Mesendoderm (in vitro differentiated cells): ENCODE results near the gene PKDREJ.

Source experiments
- DNase-seq: peaks from one replicate; pipeline ENCODE4 v3.0.0; 2013
- H2AK5ac ChIP-seq: 2 replicates; pipeline ENCODE4 v1.6.1; 2013; ENCODE audit warnings: low read length, inconsistent platforms
- H2BK120ac ChIP-seq: 2 replicates; pipeline ENCODE4 v1.6.1; 2013; ENCODE audit warnings: low read depth, mild to moderate bottlenecking, low read length, moderate library complexity, mixed read lengths
- H2BK15ac ChIP-seq: replicated peaks from 2 replicates; pipeline ENCODE4 v1.6.1; 2013; ENCODE audit warnings: low read depth, mild to moderate bottlenecking, moderate library complexity
- H2BK5ac ChIP-seq: 2 replicates; pipeline ENCODE4 v1.6.1; 2013; ENCODE audit warnings: low read length, inconsistent platforms
- H3K18ac ChIP-seq: 2 replicates; pipeline ENCODE4 v1.6.1; 2013; ENCODE audit warnings: mild to moderate bottlenecking, low read length, mixed read lengths
- H3K23ac ChIP-seq: one replicate; pipeline ENCODE4 v1.6.1; 2013; ENCODE audit warnings: low read length
- H3K27ac ChIP-seq: 2 replicates; pipeline ENCODE4 v1.5.1; 2013; ENCODE audit warnings: low read depth, mild to moderate bottlenecking, inconsistent platforms, low read length, moderate library complexity
- H3K27me3 ChIP-seq: 2 replicates; pipeline ENCODE4 v1.6.1; 2013; ENCODE audit warnings: low read length, control low read depth, mild to moderate bottlenecking, inconsistent platforms; ENCODE audit not compliant: insufficient read depth, poor library complexity
- H3K36me3 ChIP-seq: 2 replicates; pipeline ENCODE4 v1.6.1; 2013; ENCODE audit warnings: low read length, inconsistent platforms; ENCODE audit not compliant: control insufficient read depth, insufficient read depth
- H3K4ac ChIP-seq: one replicate; pipeline ENCODE4 v1.6.1; 2013; ENCODE audit warnings: low read depth, mild to moderate bottlenecking, low read length, moderate library complexity
- H3K4me1 ChIP-seq: 2 replicates; pipeline ENCODE4 v1.6.1; 2013; ENCODE audit warnings: low read depth, low read length, inconsistent platforms; ENCODE audit not compliant: control insufficient read depth
- H3K4me2 ChIP-seq: 2 replicates; pipeline ENCODE4 v1.6.1; 2013; ENCODE audit warnings: low read length
- H3K4me3 ChIP-seq: 2 replicates; pipeline ENCODE4 v1.5.1; 2013; ENCODE audit warnings: mild to moderate bottlenecking, low read length
- H3K56ac ChIP-seq: one replicate; pipeline ENCODE4 v1.6.1; 2013; ENCODE audit warnings: low read length
- H3K79me1 ChIP-seq: 2 replicates; pipeline ENCODE4 v1.6.1; 2013; ENCODE audit warnings: low read length, inconsistent platforms
- H3K79me2 ChIP-seq: 2 replicates; pipeline ENCODE4 v1.6.1; 2013; ENCODE audit warnings: mild to moderate bottlenecking, low read length; ENCODE audit not compliant: control insufficient read depth, insufficient read depth
- H3K9ac ChIP-seq: 2 replicates; pipeline ENCODE4 v1.6.1; 2013; ENCODE audit warnings: low read length, inconsistent platforms
- H4K5ac ChIP-seq: one replicate; pipeline ENCODE4 v1.6.1; 2013; ENCODE audit warnings: low read length
- H4K8ac ChIP-seq: one replicate; pipeline ENCODE4 v1.6.1; 2013; ENCODE audit warnings: low read depth, mild to moderate bottlenecking, control low read depth, low read length, moderate library complexity
- WGBS: extraction: QIAGEN DNeasy Blood & Tissue Kit; methylation state at CpG from one replicate; pipeline ENCODE4 v1.1.7; 2013; ENCODE audit warnings: low lambda C conversion rate, missing lambda C conversion rate; ENCODE audit not compliant: insufficient coverage; ENCODE audit errors: extremely low coverage; 5-methylcytosine and 5-hydroxymethylcytosine counted together

PKDREJ gene

GRCh38 chr22:46303347-46303965 is 40.3 kb upstream of the PKDREJ start:
- H2BK120ac ChIP-seq = no peak overlapping the region
- no peak overlapping the region for H3K9ac ChIP-seq
- H3K56ac ChIP-seq = no peak overlapping the region
- no peak overlapping the region for H3K4me2 ChIP-seq
- no peak overlapping the region for H4K5ac ChIP-seq
- no peak overlapping the region for H3K4ac ChIP-seq
- H3K79me2 ChIP-seq = peaks cover 35% of the 10 kb centered on the region
- no peak for DNase-seq
- no peak overlapping the region for H2BK15ac ChIP-seq
- H3K27me3 ChIP-seq = no peaks in the 10 kb centered on the region
- peaks cover 14% of the 10 kb centered on the region for H3K36me3 ChIP-seq
- WGBS = no CpG with 5 or more reads among the region's 7 CpGs
- peaks cover 28% of the 10 kb centered on the region for H3K79me1 ChIP-seq
- no peak overlapping the region for H3K23ac ChIP-seq
- H3K18ac ChIP-seq = no peak overlapping the region
- no peak overlapping the region for H3K4me3 ChIP-seq
- no peak overlapping the region for H2BK5ac ChIP-seq
- H4K8ac ChIP-seq = no peak overlapping the region
- H3K4me1 ChIP-seq = no peaks in the 10 kb centered on the region
- H3K27ac ChIP-seq = no peak overlapping the region
- H2AK5ac ChIP-seq = no peak overlapping the region

- Histone ChIP-seq H2AK5ac (no peak overlapping the region), H3K27ac (no peak overlapping the region), H2BK15ac (no peak overlapping the region), H3K4me2 (no peak overlapping the region), H3K23ac (no peak overlapping the region), H3K4me3 (no peak overlapping the region), H3K27me3 (no peaks in the 10 kb centered on the region), H3K4ac (no peak overlapping the region), H3K9ac (no peak overlapping the region), H2BK5ac (no peak overlapping the region), H3K36me3 (peaks cover 12% of the 10 kb centered on the region), H3K79me2 (peaks cover 40% of the 10 kb centered on the region), H3K79me1 (peaks cover 30% of the 10 kb centered on the region), H2BK120ac (no peak overlapping the region), H4K8ac (no peak overlapping the region), H3K18ac (no peak overlapping the region), H3K56ac (no peak overlapping the region), H4K5ac (no peak overlapping the region), H3K4me1 (no peaks in the 10 kb centered on the region)
- DNase-seq = no peak
- WGBS = no CpG with 5 or more reads among the region's 7 CpGs
Measured at GRCh38 chr22:46300491-46300890, 37.3 kb upstream of the PKDREJ start.

- Histone ChIP-seq H4K5ac (no peak overlapping the region), H3K36me3 (peaks cover 12% of the 10 kb centered on the region), H2BK15ac (no peak overlapping the region), H2BK5ac (no peak overlapping the region), H3K4me1 (no peaks in the 10 kb centered on the region), H3K23ac (no peak overlapping the region), H2AK5ac (no peak overlapping the region), H3K27ac (no peak overlapping the region), H3K9ac (no peak overlapping the region), H3K79me1 (peaks cover 29% of the 10 kb centered on the region), H3K4ac (no peak overlapping the region), H3K79me2 (peaks cover 34% of the 10 kb centered on the region), H3K27me3 (no peaks in the 10 kb centered on the region), H3K18ac (no peak overlapping the region), H4K8ac (no peak overlapping the region), H3K4me3 (no peak overlapping the region), H2BK120ac (no peak overlapping the region), H3K4me2 (no peak overlapping the region), H3K56ac (no peak overlapping the region)
- no peak for DNase-seq
- WGBS = no CpG with 5 or more reads among the region's 13 CpGs
Measured at GRCh38 chr22:46299101-46299500, 36.0 kb upstream of the PKDREJ start.

GRCh38 chr22:46297151-46297812 is 34.1 kb upstream of the PKDREJ start:
- Histone ChIP-seq H3K79me1 (peaks cover 21% of the 10 kb centered on the region), H3K36me3 (peaks cover 10% of the 10 kb centered on the region), H2BK15ac (no peak overlapping the region), H3K27me3 (no peaks in the 10 kb centered on the region), H4K8ac (no peak overlapping the region), H3K4me1 (no peaks in the 10 kb centered on the region), H2BK5ac (no peak overlapping the region), H3K18ac (peak overlapping the region; percentile 86), H3K4ac (peak overlapping the region; percentile 92), H3K79me2 (peaks cover 22% of the 10 kb centered on the region), H3K4me3 (peak overlapping the region; percentile 47), H3K23ac (peak overlapping the region; percentile 83), H3K4me2 (peak overlapping the region; percentile 87), H4K5ac (no peak overlapping the region), H2AK5ac (no peak overlapping the region), H2BK120ac (no peak overlapping the region), H3K27ac (peak overlapping the region; percentile 54), H3K9ac (peak overlapping the region; percentile 79), H3K56ac (peak overlapping the region; percentile 85)
- DNase-seq = peak; percentile 52
- no CpG with 5 or more reads among the region's 32 CpGs for WGBS

DNA sequence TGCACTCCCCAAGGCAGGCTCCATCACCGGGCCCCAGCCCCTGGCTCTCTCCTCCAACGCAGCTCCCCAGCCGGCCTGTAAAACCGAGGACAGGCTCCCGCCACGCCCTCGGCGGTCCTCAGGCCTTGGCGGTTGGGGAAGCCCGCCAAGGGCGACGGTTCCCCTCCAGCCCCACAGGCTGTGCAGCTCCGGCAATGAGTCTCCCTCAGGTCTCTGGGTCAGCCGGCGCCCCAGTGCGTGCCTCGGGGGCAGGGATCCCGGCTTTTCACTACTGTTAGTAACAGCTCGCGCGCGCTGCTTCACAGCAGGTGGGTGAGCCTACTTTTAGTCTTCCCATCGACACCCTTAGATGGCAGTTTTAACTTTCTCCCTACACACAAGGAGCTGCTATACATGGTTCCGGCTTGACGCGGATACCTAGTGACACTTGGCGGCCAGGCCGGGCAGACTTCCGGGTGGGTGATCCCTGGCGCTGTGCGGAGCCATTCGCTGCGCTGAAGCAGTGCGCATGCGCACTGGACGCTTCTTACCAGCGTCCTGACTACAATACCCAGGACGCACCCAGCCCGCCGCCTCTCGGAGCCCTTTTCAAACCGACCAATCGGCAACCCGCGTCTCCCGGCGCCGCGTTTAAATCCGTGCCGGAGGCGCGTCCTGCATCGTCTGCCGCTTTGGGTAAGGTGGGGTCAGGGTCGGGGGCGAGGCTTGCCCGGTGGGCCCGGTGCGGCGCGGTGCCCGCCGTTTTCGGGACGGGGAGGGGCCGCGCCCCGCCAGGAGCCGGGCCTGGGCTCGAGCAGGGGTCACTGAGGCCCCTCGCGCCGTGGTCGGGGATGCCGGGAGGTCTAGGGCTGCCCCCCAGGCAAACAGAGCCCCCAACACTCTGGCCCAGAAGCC is 33.4 kb upstream of the PKDREJ start, which contains the start of gene GTSE1:
Gene GTSE1 (plus strand): TSS at position 614 of the 894 bp plus-strand sequence. CDS start 531 bp downstream, outside the sequence.
- Histone ChIP-seq H3K79me1 (peaks cover 21% of the 10 kb centered on the region), H3K27me3 (no peaks in the 10 kb centered on the region), H3K9ac (peak within 1 kb of the TSS; percentile 79), H3K56ac (peak within 1 kb of the TSS; percentile 88), H3K23ac (peak within 1 kb of the TSS; percentile 83), H2BK5ac (peak within 1 kb of the TSS; percentile 13), H3K18ac (peak within 1 kb of the TSS; percentile 86), H3K4me1 (no peaks in the 10 kb centered on the region), H3K4me2 (peak within 1 kb of the TSS; percentile 87), H2AK5ac (peak within 1 kb of the TSS; percentile 50), H3K4me3 (peak within 1 kb of the TSS; percentile 47), H3K4ac (peak within 1 kb of the TSS; percentile 92), H3K27ac (peak within 1 kb of the TSS; percentile 57), H2BK120ac (peak within 1 kb of the TSS; percentile 47), H3K36me3 (peaks cover 10% of the 10 kb centered on the region), H4K8ac (peak within 1 kb of the TSS; percentile 58), H2BK15ac (no peak within 1 kb of the TSS), H4K5ac (no peak within 1 kb of the TSS), H3K79me2 (peaks cover 21% of the 10 kb centered on the region)
- WGBS = no CpG with 5 or more reads among the region's 76 CpGs
- DNase-seq = peak; percentile 99
